ENCODE data around the gene SRRM4.

SRRM4 gene

DNA sequence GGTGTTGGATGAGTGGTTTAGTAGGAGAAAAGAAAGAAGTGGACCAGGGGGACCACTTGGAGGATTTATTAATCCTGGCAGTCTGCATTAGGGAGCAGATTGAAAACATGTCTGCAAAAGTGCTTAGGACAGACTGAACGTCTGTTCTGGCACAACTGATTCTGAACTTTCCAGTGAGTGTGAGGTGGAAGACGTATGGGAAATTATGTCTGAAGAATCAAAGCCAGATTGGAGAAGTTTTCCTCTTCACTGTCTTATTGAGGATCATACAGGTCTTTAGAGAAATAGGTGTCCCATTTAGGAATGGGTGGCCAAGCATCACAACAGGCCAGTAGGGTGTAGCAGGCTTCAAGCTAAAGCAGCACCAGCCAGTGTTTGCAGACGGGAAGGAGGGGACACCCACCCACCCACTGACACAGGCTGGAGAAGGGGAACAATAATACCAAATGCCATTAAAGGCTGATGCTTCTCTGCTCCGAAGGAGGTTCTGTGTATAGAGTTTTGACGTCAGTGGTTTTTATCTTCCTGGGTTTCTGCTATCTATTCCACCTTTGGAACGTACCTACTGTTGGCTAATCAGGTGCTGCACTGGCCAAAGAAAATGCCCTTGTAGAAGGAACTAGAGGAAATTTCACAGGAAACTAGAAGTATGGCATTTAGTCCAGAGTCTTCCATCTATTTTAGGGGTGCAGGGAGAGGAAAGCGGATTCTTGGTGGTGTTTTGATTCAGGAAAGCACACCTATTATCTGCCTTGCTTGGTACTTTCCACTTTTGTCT, 1.8 kb downstream of the SRRM4 start:
- H3K79me2 ChIP-seq (ENCODE audit: control insufficient read depth, low read length), result no peaks in the 10 kb centered on the region
- no peaks in the 10 kb centered on the region for H3F3A ChIP-seq (ENCODE audit: control insufficient read depth, insufficient read depth)
- no peaks in the 10 kb centered on the region for H3K4me1 ChIP-seq (ENCODE audit: control insufficient read depth, low read length)
- H3K9me3 ChIP-seq (ENCODE audit: control insufficient read depth, insufficient read depth, low read length), result no peaks in the 10 kb centered on the region
- TF ChIP-seq EZH2phosphoT487 (IDR thresholded peaks at IDR 0.05; ENCODE audit: borderline replicate concordance, low read length), result no peak
- TF ChIP-seq CTCF (IDR thresholded peaks at IDR 0.05; ENCODE audit: low read depth, low read length, poor library complexity, severe bottlenecking), result no peak
- no peaks in the 10 kb centered on the region for H3K9me2 ChIP-seq (replicated peaks; ENCODE audit: control insufficient read depth, low read length)
- H3K4me2 ChIP-seq (ENCODE audit: low read length), result no peak overlapping the region
- no peaks in the 10 kb centered on the region for H4K20me1 ChIP-seq (ENCODE audit: control insufficient read depth, insufficient read depth, low read depth, low read length)
- H3K27me3 ChIP-seq (ENCODE audit: control insufficient read depth, low read length), result no peaks in the 10 kb centered on the region
- no peak overlapping the region for H3K27ac ChIP-seq (ENCODE audit: low read depth, low read length)
- no peak overlapping the region for H3K4me3 ChIP-seq (ENCODE audit: low read length)
- no peaks in the 10 kb centered on the region for H3K36me3 ChIP-seq (ENCODE audit: control insufficient read depth, low read length)

- Histone ChIP-seq H3K4me2 (ENCODE audit: low read length) (no peak overlapping the region), H3K36me3 (ENCODE audit: control insufficient read depth, low read length) (no peaks in the 10 kb centered on the region), H3K4me3 (ENCODE audit: low read length) (no peak overlapping the region), H3K27ac (ENCODE audit: low read depth, low read length) (no peak overlapping the region), H3K4me1 (ENCODE audit: control insufficient read depth, low read length) (no peaks in the 10 kb centered on the region), H3K79me2 (ENCODE audit: control insufficient read depth, low read length) (no peaks in the 10 kb centered on the region), H3K9me3 (ENCODE audit: control insufficient read depth, insufficient read depth, low read length) (no peaks in the 10 kb centered on the region), H3K27me3 (ENCODE audit: control insufficient read depth, low read length) (no peaks in the 10 kb centered on the region), H4K20me1 (ENCODE audit: control insufficient read depth, insufficient read depth, low read depth, low read length) (no peaks in the 10 kb centered on the region), H3F3A (ENCODE audit: control insufficient read depth, insufficient read depth) (no peaks in the 10 kb centered on the region), H3K9me2 (replicated peaks; ENCODE audit: control insufficient read depth, low read length) (no peaks in the 10 kb centered on the region)
- TF ChIP-seq EZH2phosphoT487 (IDR thresholded peaks at IDR 0.05; ENCODE audit: borderline replicate concordance, low read length), result no peak
Measured at GRCh38 chr12:118984161-118984943, 3.0 kb downstream of the SRRM4 start.

GRCh38 chr12:118986050-118986449, 4.7 kb downstream of the SRRM4 start:
- Histone ChIP-seq H4K20me1 (ENCODE audit: control insufficient read depth, insufficient read depth, low read depth, low read length) (no peaks in the 10 kb centered on the region), H3K27ac (ENCODE audit: low read depth, low read length) (no peak overlapping the region), H3K9me2 (replicated peaks; ENCODE audit: control insufficient read depth, low read length) (no peaks in the 10 kb centered on the region), H3K4me1 (ENCODE audit: control insufficient read depth, low read length) (no peaks in the 10 kb centered on the region), H3K9me3 (ENCODE audit: control insufficient read depth, insufficient read depth, low read length) (no peaks in the 10 kb centered on the region), H3K36me3 (ENCODE audit: control insufficient read depth, low read length) (no peaks in the 10 kb centered on the region), H3K4me2 (ENCODE audit: low read length) (no peak overlapping the region), H3K4me3 (ENCODE audit: low read length) (no peak overlapping the region), H3F3A (ENCODE audit: control insufficient read depth, insufficient read depth) (no peaks in the 10 kb centered on the region), H3K27me3 (ENCODE audit: control insufficient read depth, low read length) (no peaks in the 10 kb centered on the region), H3K79me2 (ENCODE audit: control insufficient read depth, low read length) (no peaks in the 10 kb centered on the region)
- no peak for TF ChIP-seq EZH2phosphoT487 (IDR thresholded peaks at IDR 0.05; ENCODE audit: borderline replicate concordance, low read length)
- TF ChIP-seq CTCF (IDR thresholded peaks at IDR 0.05; ENCODE audit: low read depth, low read length, poor library complexity, severe bottlenecking), result no peak

DNA sequence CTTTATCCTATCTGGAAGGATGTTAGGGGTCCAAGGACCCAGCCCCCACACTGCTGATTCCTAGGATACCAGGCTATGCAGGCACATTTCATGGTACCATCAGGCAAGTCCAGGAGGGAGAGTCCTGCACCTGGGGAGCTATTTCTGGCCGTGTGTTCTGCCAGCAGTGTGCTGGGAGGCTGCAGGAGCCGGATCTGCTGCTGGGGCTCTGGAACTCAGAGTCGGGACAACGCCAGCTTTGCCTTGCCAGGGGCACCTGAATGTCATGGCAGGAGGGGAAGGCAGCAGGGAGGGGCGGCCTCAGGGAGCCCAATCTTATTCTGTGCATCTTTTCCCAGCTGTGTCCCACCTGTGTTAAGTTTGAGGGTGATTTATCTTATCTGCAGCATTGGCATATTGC, 17.8 kb downstream of the SRRM4 start:
- TF ChIP-seq CTCF (IDR thresholded peaks at IDR 0.05; ENCODE audit: low read depth, low read length, poor library complexity, severe bottlenecking), result no peak
- no peak for TF ChIP-seq EZH2phosphoT487 (IDR thresholded peaks at IDR 0.05; ENCODE audit: borderline replicate concordance, low read length)
- H4K20me1 ChIP-seq (ENCODE audit: control insufficient read depth, insufficient read depth, low read depth, low read length), result no peaks in the 10 kb centered on the region
- H3K4me2 ChIP-seq (ENCODE audit: low read length), result no peak overlapping the region
- no peaks in the 10 kb centered on the region for H3K9me3 ChIP-seq (ENCODE audit: control insufficient read depth, insufficient read depth, low read length)
- H3K27me3 ChIP-seq (ENCODE audit: control insufficient read depth, low read length), result no peaks in the 10 kb centered on the region
- H3K79me2 ChIP-seq (ENCODE audit: control insufficient read depth, low read length), result no peaks in the 10 kb centered on the region
- H3F3A ChIP-seq (ENCODE audit: control insufficient read depth, insufficient read depth), result no peaks in the 10 kb centered on the region
- H3K27ac ChIP-seq (ENCODE audit: low read depth, low read length), result no peak overlapping the region
- H3K4me3 ChIP-seq (ENCODE audit: low read length), result no peak overlapping the region
- no peaks in the 10 kb centered on the region for H3K4me1 ChIP-seq (ENCODE audit: control insufficient read depth, low read length)
- H3K36me3 ChIP-seq (ENCODE audit: control insufficient read depth, low read length), result no peaks in the 10 kb centered on the region
- no peaks in the 10 kb centered on the region; the same call in 1 of the 2 replicates for H3K9me2 ChIP-seq (replicated peaks; ENCODE audit: control insufficient read depth, low read length)

All from DOHH2 (cell line).